Keratinocyte (primary cell): Measurements from ENCODE around the gene SLC17A9. TPM values are rescaled to one million over a fixed set of nuclear protein-coding genes. Genes with fewer than 3 reads are reported as not detected.

Experiments used
- DNase-seq: peaks from one replicate; pipeline ENCODE4 v3.0.0-alpha.2; 2011; ENCODE audit warnings: low read depth, missing footprints, low spot score
- FAIRE-seq: peaks from 2 replicates; lab custom pipeline; 2011; peaks lifted over from hg19 to GRCh38; lab: Jason Lieb, UNC
- H2AFZ ChIP-seq: 2 replicates; pipeline ENCODE4 v1.6.0; 2012; ENCODE audit warnings: low read length, control low read depth, inconsistent platforms; ENCODE audit not compliant: control insufficient read depth
- H3K27ac ChIP-seq: 2 replicates; pipeline ENCODE4 v1.5.1; 2011; ENCODE audit warnings: low read length; ENCODE audit not compliant: control insufficient read depth, insufficient read depth
- H3K27me3 ChIP-seq: 3 replicates; pipeline ENCODE4 v1.6.0; 2011; ENCODE audit warnings: low read length; ENCODE audit not compliant: control insufficient read depth, insufficient read depth; ENCODE audit errors: extremely low read depth
- H3K36me3 ChIP-seq, 2 experiments: 2 replicates in 1 of 2; 3 replicates in 1 of 2; pipeline ENCODE4 v1.5.1; 2011; ENCODE audit warnings: low read length in 2 of 2, mild to moderate bottlenecking in 1 of 2; ENCODE audit not compliant: control insufficient read depth in 2 of 2, insufficient read depth in 2 of 2; ENCODE audit errors: extremely low read depth in 1 of 2
- H3K4me1 ChIP-seq: 3 replicates; pipeline ENCODE4 v1.5.1; 2011; ENCODE audit warnings: low read length; ENCODE audit not compliant: control insufficient read depth, insufficient read depth; ENCODE audit errors: extremely low read depth
- H3K4me2 ChIP-seq: 3 replicates; pipeline ENCODE4 v1.6.0; 2011; ENCODE audit warnings: low read depth, low read length; ENCODE audit not compliant: control insufficient read depth, insufficient read depth; ENCODE audit errors: extremely low read depth
- H3K4me3 ChIP-seq, 3 experiments: fragments of 200-600 bp in 1 of 3; sonication (generic) in 1 of 3; 2 replicates in 2 of 3; 3 replicates in 1 of 3; pipeline ENCODE4 v1.5.1; 2011 to 2016; ENCODE audit warnings: low read length in 3 of 3, mild to moderate bottlenecking in 3 of 3, control low read depth in 2 of 3, inconsistent platforms in 1 of 3, low read depth in 1 of 3, mixed read lengths in 1 of 3, mixed run types in 1 of 3, moderate library complexity in 1 of 3; ENCODE audit not compliant: control insufficient read depth in 2 of 3, insufficient read depth in 2 of 3; ENCODE audit errors: extremely low read depth in 1 of 3
- H3K79me2 ChIP-seq: 2 replicates; pipeline ENCODE4 v1.6.0; 2012; ENCODE audit warnings: low read length; ENCODE audit not compliant: control insufficient read depth, insufficient read depth
- H3K9ac ChIP-seq: 3 replicates; pipeline ENCODE4 v1.6.0; 2011; ENCODE audit warnings: low read length; ENCODE audit not compliant: control insufficient read depth, insufficient read depth; ENCODE audit errors: extremely low read depth
- H3K9me1 ChIP-seq: 3 replicates; pipeline ENCODE4 v1.6.0; 2011; ENCODE audit warnings: low read length; ENCODE audit not compliant: control insufficient read depth, insufficient read depth; ENCODE audit errors: extremely low read depth
- H3K9me3 ChIP-seq: 2 replicates; pipeline ENCODE4 v1.5.1; 2012; ENCODE audit warnings: low read depth, low read length; ENCODE audit not compliant: control insufficient read depth
- H4K20me1 ChIP-seq: 3 replicates; pipeline ENCODE4 v1.6.0; 2011; ENCODE audit warnings: low read length; ENCODE audit not compliant: control insufficient read depth, insufficient read depth; ENCODE audit errors: extremely low read depth
- EZH2 ChIP-seq: IDR thresholded peaks from one replicate; pipeline ENCODE4 v1.6.1; 2012; ENCODE audit warnings: inconsistent platforms, mild to moderate bottlenecking, low read length, moderate library complexity
- dilution Hi-C: fragments of 300-500 bp; cut with MboI; formaldehyde crosslinking; loops from one replicate; pipeline ENCODE4 v1.7.0; 2020; ENCODE audit warnings: low sequenced_read_pairs; ENCODE audit not compliant: extremely low pct_ligation_motif_present
- polyA plus RNA-seq, 5 experiments: library from polyadenylated mRNA; depleted of rRNA in 3 of 5; stranded (reverse) in 3 of 5; stranded (forward) in 1 of 5; unstranded in 1 of 5; fragments of >200 nt; gene quantifications; 1 replicate in 1 of 5; 2 replicates in 3 of 5; 3 replicates in 1 of 5; pipeline versions ENCODE4 v1.2.1 to v1.2.3, GENCODE V29; 2011 to 2012; ENCODE audit warnings: missing spikeins in 2 of 5, low read depth in 1 of 5, low replicate concordance in 1 of 5
- TF ChIP-seq, protein P1 (sequence below), 3 experiments: IDR thresholded peaks in 1 of 3; conservative IDR thresholded peaks in 1 of 3; optimal IDR thresholded peaks in 1 of 3; 2 replicates in 2 of 3; 3 replicates in 1 of 3; pipeline versions ENCODE3 to v1.5.1; 2011; ENCODE audit warnings: low read length in 3 of 3, mild to moderate bottlenecking in 3 of 3, moderate library complexity in 2 of 3, control low read depth in 1 of 3, inconsistent platforms in 1 of 3; ENCODE audit not compliant: insufficient read depth in 2 of 3; ENCODE audit errors: extremely low read depth in 1 of 3

Gene SLC17A9
- polyA plus RNA-seq, 1 donor (not counting 4 experiments of a cell fraction or from before 2014, with no cell fraction given): not detected

DNA sequence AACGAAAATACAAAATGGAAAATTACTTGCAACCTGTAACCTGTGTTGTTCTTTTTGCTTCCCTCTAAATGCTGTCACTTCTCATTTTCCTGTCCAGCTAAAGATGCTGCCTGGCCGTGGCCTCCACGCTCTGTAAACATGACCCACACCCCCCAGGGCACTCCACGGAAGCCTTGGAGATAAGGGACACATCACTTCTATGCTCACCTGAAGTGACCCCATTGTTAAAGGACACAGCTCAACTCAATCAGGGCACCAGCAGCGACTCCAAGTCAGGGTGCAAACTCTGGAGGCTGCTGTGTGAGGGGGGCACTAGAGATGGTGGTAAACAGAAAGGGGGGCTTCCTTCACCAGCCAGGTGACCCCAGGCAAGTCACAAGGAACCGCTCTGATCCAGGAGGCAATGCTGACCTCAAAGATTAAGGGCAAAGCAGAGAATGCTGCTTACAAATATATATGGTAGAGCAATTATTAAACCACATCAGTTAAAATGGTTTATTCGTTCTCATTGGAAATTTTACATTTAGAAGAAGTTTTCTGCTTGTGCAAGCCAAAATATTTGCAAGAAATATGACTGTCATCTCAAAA lies 39.4 kb upstream of the SLC17A9 start:
- DNase-seq (no peak), FAIRE-seq (no peak)
- Histone ChIP-seq H3K36me3 (peaks cover 36 to 58% of the 10 kb centered on the region in 2 experiments), H3K27ac (no peak overlapping the region), H3K4me2 (no peak overlapping the region), H3K4me1 (peaks cover 4% of the 10 kb centered on the region), H3K9ac (no peak overlapping the region), H3K27me3 (no peaks in the 10 kb centered on the region), H4K20me1 (peaks cover 50% of the 10 kb centered on the region), H3K9me1 (peaks cover 4% of the 10 kb centered on the region), H3K79me2 (peaks cover 95% of the 10 kb centered on the region), H3K9me3 (no peaks in the 10 kb centered on the region), H2AFZ (no peak overlapping the region), H3K4me3 (no peak overlapping the region)
- TF ChIP-seq EZH2: no peak
- TF ChIP-seq, protein P1, sequence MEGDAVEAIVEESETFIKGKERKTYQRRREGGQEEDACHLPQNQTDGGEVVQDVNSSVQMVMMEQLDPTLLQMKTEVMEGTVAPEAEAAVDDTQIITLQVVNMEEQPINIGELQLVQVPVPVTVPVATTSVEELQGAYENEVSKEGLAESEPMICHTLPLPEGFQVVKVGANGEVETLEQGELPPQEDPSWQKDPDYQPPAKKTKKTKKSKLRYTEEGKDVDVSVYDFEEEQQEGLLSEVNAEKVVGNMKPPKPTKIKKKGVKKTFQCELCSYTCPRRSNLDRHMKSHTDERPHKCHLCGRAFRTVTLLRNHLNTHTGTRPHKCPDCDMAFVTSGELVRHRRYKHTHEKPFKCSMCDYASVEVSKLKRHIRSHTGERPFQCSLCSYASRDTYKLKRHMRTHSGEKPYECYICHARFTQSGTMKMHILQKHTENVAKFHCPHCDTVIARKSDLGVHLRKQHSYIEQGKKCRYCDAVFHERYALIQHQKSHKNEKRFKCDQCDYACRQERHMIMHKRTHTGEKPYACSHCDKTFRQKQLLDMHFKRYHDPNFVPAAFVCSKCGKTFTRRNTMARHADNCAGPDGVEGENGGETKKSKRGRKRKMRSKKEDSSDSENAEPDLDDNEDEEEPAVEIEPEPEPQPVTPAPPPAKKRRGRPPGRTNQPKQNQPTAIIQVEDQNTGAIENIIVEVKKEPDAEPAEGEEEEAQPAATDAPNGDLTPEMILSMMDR (optimal IDR thresholded peaks at IDR 0.05 in 1 of 3, IDR thresholded peaks at IDR 0.05 in 1 of 3, conservative IDR thresholded peaks at IDR 0.05 in 1 of 3; ENCODE audit: extremely low read depth in 1 of 3, insufficient read depth in 2 of 3, low read length in 3 of 3): no peak
- dilution Hi-C loops: no loop called here

DNA sequence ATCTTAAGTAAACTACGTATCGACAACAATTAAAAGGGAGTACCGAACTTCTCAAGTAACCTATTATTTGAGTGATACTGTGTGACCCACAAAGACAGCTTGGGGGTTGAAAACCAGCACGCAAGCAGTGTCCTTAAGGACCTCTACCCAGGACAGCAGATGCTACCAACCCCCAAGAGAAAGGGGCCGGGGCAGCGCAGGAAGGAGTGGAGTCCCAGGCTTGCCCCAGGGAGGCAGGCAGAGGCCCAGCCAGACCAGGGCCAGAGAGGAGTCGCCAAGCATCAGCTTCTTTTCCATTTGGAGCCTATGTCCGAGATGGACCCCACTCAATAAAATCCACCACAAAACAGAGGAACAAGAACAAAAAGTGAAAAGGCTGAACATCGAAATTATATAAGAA lies 38.1 kb upstream of the SLC17A9 start:
- Histone ChIP-seq H3K4me2 (no peak overlapping the region), H3K9me1 (peaks cover 4% of the 10 kb centered on the region), H3K36me3 (peaks cover 28 to 48% of the 10 kb centered on the region in 2 experiments), H3K9me3 (no peaks in the 10 kb centered on the region), H3K79me2 (peaks cover 99% of the 10 kb centered on the region), H3K4me1 (peaks cover 4% of the 10 kb centered on the region), H4K20me1 (peaks cover 53% of the 10 kb centered on the region), H3K4me3 (no peak overlapping the region), H2AFZ (no peak overlapping the region), H3K27me3 (no peaks in the 10 kb centered on the region), H3K27ac (no peak overlapping the region), H3K9ac (no peak overlapping the region)
- TF ChIP-seq, protein P1 (optimal IDR thresholded peaks at IDR 0.05 in 1 of 3, IDR thresholded peaks at IDR 0.05 in 1 of 3, conservative IDR thresholded peaks at IDR 0.05 in 1 of 3; ENCODE audit: extremely low read depth in 1 of 3, insufficient read depth in 2 of 3, low read length in 3 of 3): no peak
- no peak for TF ChIP-seq EZH2
- dilution Hi-C loops: no loop called here
- FAIRE-seq: no peak
- no peak for DNase-seq
